ENCODE results near the gene SPTBN1. TPM values are rescaled to one million over a fixed set of nuclear protein-coding genes. Genes with fewer than 3 reads are reported as not detected.

SPTBN1 gene
- total and polyA plus RNA-seq, 2 of the 13 experiments (the other 11 are each of a cell fraction or from before 2014, with no cell fraction given) = 123 to 299 TPM

- peak; percentile 54 for TF ChIP-seq HNRNPK (IDR thresholded peaks at IDR 0.05; ENCODE audit: low read depth, low read length, poor library complexity, severe bottlenecking)
- 0 out of 2 replicates have a peak, but pooled peaks have one; percentile 33 for TF ChIP-seq ZNF629 (CRISPR knock-in tag; conservative IDR thresholded peaks at IDR 0.05)
- TF ChIP-seq ZNF512B (CRISPR knock-in tag; IDR thresholded peaks at IDR 0.05; ENCODE audit: borderline replicate concordance) = 0 out of 2 replicates have a peak, but pooled peaks have one; percentile 72
- TF ChIP-seq SMAD9 (CRISPR knock-in tag; IDR thresholded peaks at IDR 0.05) = peak; percentile 66; the same call in 1 of the 2 replicates
- TF ChIP-seq ZSCAN5A (CRISPR knock-in tag; IDR thresholded peaks at IDR 0.05; ENCODE audit: borderline replicate concordance) = no peak
- no peak for TF ChIP-seq CREM (IDR thresholded peaks at IDR 0.05)
- TF ChIP-seq CREM (CRISPR knock-in tag; IDR thresholded peaks at IDR 0.05) = no peak
- TF ChIP-seq PRDM15 (CRISPR knock-in tag; IDR thresholded peaks at IDR 0.05) = no peak
- peak; percentile 78 for TF ChIP-seq FOXA3 (CRISPR knock-in tag; IDR thresholded peaks at IDR 0.05)
- no peak for TF ChIP-seq TCF12 (IDR thresholded peaks at IDR 0.05)
- no peak for TF ChIP-seq TCF12 (CRISPR knock-in tag; IDR thresholded peaks at IDR 0.05)
- no peak; the same call in 1 of the 2 replicates for TF ChIP-seq ZNF276 (CRISPR knock-in tag; IDR thresholded peaks at IDR 0.05; ENCODE audit: low read depth)
- peak; percentile 80; the same call in 1 of the 2 replicates for TF ChIP-seq TFDP1 (CRISPR knock-in tag; IDR thresholded peaks at IDR 0.05; ENCODE audit: borderline replicate concordance)
- TF ChIP-seq BHLHE40 (IDR thresholded peaks at IDR 0.05; ENCODE audit: low read length) = 0 out of 2 replicates have a peak, but pooled peaks have one; percentile 22
- no peak for TF ChIP-seq PTBP1 (IDR thresholded peaks at IDR 0.05; ENCODE audit: low read depth, low read length, poor library complexity, severe bottlenecking)
- TF ChIP-seq HNF4G (IDR thresholded peaks at IDR 0.05; ENCODE audit: borderline replicate concordance, low read depth, low read length) = no peak
- TF ChIP-seq HNF4G (CRISPR knock-in tag; IDR thresholded peaks at IDR 0.05; ENCODE audit: borderline replicate concordance, low read depth) = peak; percentile 62; the same call in 1 of the 2 replicates
- TF ChIP-seq ZNF367 (CRISPR knock-in tag; IDR thresholded peaks at IDR 0.05; ENCODE audit: borderline replicate concordance) = no peak
Observed at GRCh38 chr2:54557601-54558187, 101.6 kb downstream of the SPTBN1 start (continued).
